K562 (cell line): ENCODE results near the gene PLEKHM2.
A peak's percentile ranks its signal among the peaks of the same experiment; 100 is the strongest.

Experiments used
- CTCF ChIP-seq, 3 experiments: IDR thresholded peaks in 2 of 3; conservative IDR thresholded peaks in 1 of 3; 2 replicates each; pipeline ENCODE4 v1.5.1; 2011 to 2012; ENCODE audit warnings: low read length in 3 of 3, mild to moderate bottlenecking in 3 of 3, control low read depth in 2 of 3, improper control_type of control experiment in 1 of 3, inconsistent platforms in 1 of 3, low read depth in 1 of 3, mixed read lengths in 1 of 3, moderate library complexity in 1 of 3; ENCODE audit not compliant: insufficient read depth in 2 of 3
- FOXM1 ChIP-seq, 2 experiments: fragments of 450-650 bp in 1 of 2; sonication (generic) in 1 of 2; formaldehyde crosslinking in 1 of 2; IDR thresholded peaks; 2 replicates each; pipeline versions ENCODE4 v1.6.1 to v1.9.0; 2017 to 2022; ENCODE audit warnings: low read depth in 2 of 2, mild to moderate bottlenecking in 2 of 2, missing genetic modification reagents in 1 of 2, moderate library complexity in 1 of 2
- HCFC1 ChIP-seq: IDR thresholded peaks from 2 replicates; pipeline ENCODE4 v1.6.1; 2012; ENCODE audit warnings: low read depth, low read length, improper control_type of control experiment
- HNRNPLL ChIP-seq: fragments of 200-400 bp; formaldehyde crosslinking; IDR thresholded peaks from 2 replicates; pipeline ENCODE4 v1.6.1; 2017; ENCODE audit warnings: low read length, low read depth, mild to moderate bottlenecking; ENCODE audit not compliant: poor library complexity, severe bottlenecking
- NKRF ChIP-seq: fragments of 450-650 bp; IDR thresholded peaks from 2 replicates; pipeline ENCODE4 v1.6.1; 2016; ENCODE audit warnings: borderline replicate concordance
- PCBP1 ChIP-seq: fragments of 200-400 bp; formaldehyde crosslinking; IDR thresholded peaks from 2 replicates; pipeline ENCODE4 v1.6.1; 2018; ENCODE audit warnings: mild to moderate bottlenecking, low read depth, low read length; ENCODE audit not compliant: poor library complexity, severe bottlenecking
- TEAD4 ChIP-seq, 2 experiments: sonication (generic) in 1 of 2; formaldehyde crosslinking in 1 of 2; IDR thresholded peaks; 2 replicates each; pipeline versions ENCODE4 v1.6.1 to v1.8.0; 2012 to 2022; ENCODE audit warnings: borderline replicate concordance in 1 of 2, inconsistent platforms in 1 of 2, low read length in 1 of 2, mild to moderate bottlenecking in 1 of 2, missing genetic modification reagents in 1 of 2
- USF2 ChIP-seq: sonication (generic); formaldehyde crosslinking; IDR thresholded peaks from 2 replicates; pipeline ENCODE4 v1.5.0; 2020; ENCODE audit warnings: missing genetic modification reagents

GRCh38 chr1:15761366-15762128, 77.4 kb downstream of the PLEKHM2 start:
- peak; percentile 71; the same call in 1 of the 2 replicates for TF ChIP-seq TEAD4 (IDR thresholded peaks at IDR 0.05; ENCODE audit: low read length)
- no peak for TF ChIP-seq TEAD4 (CRISPR knock-in tag; IDR thresholded peaks at IDR 0.05; ENCODE audit: borderline replicate concordance)
- TF ChIP-seq PCBP1 = no peak
- no peak for TF ChIP-seq CTCF (IDR thresholded peaks at IDR 0.05 in 2 of 3, conservative IDR thresholded peaks at IDR 0.05 in 1 of 3; ENCODE audit: insufficient read depth in 2 of 3, low read depth in 1 of 3, low read length in 3 of 3)
- TF ChIP-seq HNRNPLL = no peak
- TF ChIP-seq FOXM1 (IDR thresholded peaks at IDR 0.05; ENCODE audit: low read depth) = no peak
- TF ChIP-seq FOXM1 (CRISPR knock-in tag; IDR thresholded peaks at IDR 0.05; ENCODE audit: low read depth) = no peak
- TF ChIP-seq HCFC1 = no peak
- TF ChIP-seq NKRF = no peak
- TF ChIP-seq USF2 (CRISPR knock-in tag) = no peak
